Measurements from ENCODE around the gene LSM8.
"Not testable (repeated sequence)": the region's sequence is repeated elsewhere in the genome, so short reads cannot be mapped to it uniquely, and the experiment has no call there.

The LSM8 gene

DNA sequence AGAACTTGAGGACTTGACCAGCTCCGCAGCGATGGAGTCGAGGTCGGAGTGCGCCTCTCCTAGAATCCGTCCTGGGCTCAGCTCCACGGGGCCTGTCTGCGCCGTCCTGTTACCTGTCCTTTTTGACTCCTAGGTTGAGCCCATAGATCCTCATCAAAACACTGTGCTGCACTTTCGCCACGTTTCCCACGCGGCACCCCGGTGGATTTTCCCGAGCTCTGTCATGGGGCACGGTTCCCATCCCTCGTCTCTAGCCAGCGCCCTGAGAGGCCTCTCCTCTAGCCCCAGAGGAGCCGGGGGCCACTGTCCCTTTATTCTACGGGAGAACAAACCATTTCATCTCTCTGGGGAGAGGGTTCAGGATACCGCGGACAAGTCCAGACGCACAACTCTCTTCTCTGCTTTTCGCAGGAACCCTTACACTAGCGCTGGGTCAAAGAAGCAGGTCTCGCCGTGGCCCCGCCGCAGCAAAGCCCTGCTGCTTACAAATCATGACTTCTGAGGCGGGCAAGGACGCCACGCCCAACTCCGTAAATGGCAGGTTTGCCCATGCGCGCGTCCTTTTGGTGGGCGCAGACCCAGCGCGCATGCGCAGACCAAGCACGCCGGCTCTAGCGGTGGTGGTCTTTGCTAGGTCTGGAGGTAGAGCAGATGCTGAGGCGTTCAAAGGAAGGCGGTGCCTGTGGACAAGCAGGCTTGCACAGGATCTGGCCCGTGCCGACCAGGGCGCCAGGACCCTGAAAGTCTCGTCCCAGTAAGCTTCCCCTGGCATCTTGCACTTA is 30.3 kb downstream of the LSM8 start:
- DNase-seq: no peak

DNA sequence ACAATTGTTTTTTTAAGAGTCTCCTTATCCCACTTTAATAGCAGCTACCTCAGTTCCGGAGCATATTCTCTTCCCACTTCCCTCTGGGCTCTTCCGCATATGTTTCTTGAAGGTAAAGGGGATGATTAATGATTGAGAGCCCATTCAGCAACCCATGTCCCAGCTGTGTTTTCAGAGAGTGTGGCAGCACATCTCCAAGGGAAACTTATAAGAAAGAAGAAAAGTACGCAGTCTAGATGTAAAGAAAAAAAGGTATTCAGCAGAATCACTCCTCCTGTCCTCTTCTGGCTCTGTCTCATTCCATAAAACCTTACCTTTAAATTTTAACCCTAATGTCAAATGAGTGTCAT is 30.8 kb downstream of the LSM8 start:
- DNase-seq: no peak

DNA sequence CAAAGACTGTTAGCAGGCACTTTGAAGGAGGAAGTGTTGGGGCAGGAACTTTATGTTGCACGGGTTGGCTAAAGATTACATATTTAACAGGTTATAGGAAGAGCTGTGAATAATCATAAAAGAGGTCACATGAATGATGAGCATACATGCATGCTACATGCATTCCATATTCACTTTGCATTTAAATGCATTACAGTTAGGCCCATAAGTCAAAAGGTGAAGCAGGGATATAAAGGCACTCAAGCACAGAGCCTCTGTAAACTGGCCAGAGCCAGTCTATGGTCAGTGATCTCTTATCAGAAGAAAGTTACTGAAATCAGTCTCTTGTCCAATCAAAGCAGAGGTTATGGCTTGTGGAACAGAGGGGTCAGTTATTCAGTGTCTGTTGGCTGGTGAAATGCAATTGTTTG is 33.3 kb downstream of the LSM8 start:
- no peak for DNase-seq

DNA sequence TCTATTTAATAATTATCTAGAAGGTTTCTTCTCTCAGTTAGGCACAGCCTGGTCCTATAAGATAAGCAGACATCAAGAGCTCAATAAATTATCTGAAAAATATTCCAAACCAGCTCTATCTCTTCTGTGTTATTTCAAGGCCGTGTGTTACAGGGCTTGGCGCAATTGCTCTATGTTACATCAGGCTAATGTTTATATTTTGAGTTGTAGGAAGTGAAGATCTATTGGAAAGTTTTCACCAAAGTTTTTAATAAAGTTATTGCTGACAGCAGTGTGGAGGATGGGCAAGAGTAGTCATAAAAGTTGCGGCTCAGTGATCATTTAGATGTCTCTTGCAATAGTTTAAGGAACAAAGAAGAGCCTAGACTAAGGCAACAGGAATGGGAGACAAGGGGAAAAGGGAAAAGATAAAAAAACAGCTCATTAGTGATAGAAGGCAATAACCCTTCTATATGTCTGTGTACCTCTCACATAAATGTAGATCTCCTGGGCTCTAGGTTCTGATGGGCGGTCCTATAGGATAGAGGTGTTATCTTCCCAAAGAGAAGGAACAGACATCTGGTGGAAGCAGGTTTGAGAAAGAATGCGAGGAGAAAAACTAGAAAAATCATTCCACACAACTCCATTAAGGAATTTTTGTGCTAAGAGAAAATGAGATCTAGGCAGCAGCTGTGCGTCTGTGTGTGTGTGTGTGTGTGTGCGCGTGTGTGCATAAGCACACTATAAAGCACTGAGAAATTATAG is 34.6 kb downstream of the LSM8 start:
- no peak for DNase-seq

DNA sequence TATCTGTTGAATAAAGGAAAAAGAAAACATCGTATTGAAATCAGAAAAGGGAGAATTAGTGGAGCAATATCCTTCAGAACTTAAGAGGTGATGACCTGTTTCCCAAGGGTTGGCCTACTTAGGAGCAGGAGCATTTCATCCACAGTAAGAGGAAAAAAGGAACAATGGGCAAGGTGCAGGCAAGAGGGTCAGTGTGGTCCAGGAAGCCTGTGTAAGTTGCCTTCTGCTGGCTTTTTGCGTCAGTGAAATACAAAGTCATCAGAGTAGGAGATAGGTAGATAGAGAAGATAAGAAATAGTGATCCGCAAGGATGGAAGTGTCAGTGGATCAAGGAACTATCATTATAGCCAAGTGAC is 35.2 kb downstream of the LSM8 start:
- no peak for DNase-seq

DNA sequence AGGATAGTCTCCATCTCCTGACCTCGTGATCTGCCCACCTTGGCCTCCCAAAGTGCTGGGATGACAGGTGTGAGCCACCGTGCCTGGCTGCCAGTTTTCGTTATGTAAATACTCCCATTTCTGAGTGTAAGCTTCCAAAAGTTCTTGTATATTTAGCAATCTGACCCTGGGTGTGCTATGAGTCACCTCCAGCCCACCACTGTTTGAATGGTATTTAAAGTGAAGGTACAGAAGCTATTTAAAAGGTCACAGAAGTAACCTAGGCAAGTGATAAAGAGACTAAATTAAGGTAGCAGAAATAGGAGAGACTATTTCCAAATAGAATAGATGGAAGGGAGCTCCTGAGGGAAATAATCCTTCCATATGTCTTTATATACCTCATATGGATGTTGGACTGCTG is 36.6 kb downstream of the LSM8 start:
- no peak for DNase-seq

DNA sequence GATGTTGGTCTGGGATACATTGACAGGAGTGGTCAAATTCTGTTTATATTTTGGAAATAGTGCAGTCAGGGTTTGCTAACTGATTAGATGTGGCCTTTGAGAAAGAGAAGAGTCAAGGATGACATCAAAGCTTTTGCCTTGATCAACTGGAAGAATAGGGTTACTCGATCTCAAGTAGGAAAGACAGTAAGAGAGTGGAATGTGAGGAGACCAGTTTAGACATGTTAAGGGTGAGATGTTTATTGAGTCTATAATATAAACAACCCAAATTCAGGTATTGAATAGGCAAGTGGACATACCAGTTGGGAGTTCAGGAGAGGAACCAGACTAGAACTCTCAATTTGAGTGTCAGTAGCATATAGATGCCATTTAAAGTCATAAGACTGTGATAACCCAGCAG is 38.6 kb downstream of the LSM8 start:
- DNase-seq: no peak

DNA sequence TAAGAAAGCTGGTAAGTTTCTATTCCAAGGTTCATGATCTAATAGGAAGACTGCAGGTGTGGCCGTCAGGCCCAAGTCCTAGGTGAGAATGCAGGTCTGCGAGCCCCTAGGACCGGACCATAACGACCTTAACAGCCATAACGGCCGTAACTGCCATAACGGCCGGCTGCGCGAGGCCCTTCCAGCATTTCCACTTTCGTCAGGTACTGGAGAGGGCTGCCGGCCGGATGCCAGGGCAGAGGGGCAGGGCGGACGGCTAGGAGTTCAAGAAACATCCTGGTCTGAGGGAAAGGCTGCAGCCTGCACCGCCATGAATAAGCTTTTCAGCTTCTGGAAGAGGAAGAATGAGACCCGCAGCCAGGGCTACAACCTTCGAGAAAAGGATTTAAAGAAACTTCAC is 40.6 kb downstream of the LSM8 start, which contains the start of gene ANKRD7:
Gene ANKRD7 (plus strand): TSS at position 184 of the 400 bp plus-strand sequence. CDS start 127 bp downstream, at position 311.
- DNase-seq: no peak

DNA sequence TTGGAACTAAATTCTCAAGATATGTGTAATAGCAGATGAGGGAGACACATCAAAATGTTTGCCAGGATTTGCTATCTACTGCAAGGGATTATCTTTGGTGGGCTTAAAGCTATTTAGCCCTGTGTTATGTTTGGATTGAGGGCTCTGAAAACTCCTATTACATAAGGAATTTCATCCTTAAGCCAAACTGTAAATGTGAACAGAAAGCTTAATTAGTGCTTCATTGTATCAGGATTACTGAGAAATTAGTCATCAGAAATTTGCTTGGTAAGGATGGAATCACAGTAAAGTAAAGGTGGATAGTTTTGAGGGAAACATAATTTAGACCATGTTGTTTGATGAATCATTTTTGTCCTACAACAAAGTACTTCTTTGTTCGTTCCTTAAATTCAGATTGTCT is 48.9 kb downstream of the LSM8 start:
- DNase-seq: no peak

DNA sequence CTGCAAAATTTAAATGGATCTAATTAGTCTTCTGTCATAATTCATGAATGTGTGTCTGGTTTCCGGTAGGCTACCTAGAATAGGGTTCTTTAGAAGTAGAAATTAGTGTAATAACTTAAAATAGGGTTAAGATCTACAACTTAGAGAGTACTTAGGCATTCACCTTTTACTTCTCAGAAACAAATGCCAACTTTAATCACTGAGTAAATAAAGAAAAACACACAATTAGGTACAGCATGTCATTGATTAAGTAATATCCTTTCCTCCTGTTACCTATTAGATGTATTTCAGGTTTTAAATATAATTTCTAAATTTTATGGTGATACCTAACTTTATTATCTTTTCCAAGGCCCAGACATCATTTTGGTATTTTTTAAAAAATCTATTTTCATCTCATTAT is 49.8 kb downstream of the LSM8 start:
- DNase-seq: no peak

DNA sequence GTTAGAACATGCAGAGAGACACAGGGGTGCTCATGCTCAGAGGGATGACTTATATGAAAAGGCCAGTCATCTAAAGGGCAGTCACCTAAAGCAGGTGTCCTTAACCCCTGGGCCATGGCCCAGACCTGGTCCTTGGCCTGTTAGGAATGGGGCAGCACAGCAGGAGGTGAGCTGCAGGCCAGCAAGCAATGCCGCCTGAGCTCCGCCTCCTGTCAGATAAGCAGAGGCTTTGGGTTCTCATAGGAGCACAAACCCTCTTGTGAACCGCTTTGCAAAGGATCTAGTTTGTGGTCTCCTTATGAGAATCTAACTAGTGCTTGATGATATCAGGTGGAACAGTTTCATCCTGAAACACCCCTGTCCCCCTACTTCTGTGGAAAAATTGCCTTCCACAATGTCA is 55.0 kb downstream of the LSM8 start:
- no peak for DNase-seq

DNA sequence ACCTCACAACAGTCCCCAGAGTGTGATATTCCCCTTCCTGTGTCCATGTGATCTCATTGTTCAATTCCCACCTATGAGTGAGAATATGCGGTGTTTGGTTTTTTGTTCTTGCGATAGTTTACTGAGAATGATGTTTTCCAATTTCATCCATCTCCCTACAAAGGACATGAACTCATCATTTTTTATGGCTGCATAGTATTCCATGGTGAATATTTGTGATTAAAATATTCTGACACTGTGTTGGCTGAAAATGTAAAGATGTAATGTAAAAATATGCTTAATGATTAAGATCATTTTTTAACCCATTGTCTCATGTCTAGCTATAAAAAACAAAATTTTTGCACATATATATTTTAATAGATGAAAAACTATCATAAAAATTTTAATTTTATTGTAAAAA is 56.4 kb downstream of the LSM8 start:
- DNase-seq: not testable (repeated sequence)
